NB4 (cell line): ENCODE data around the gene MGLL.

Experiments used
- MYC ChIP-seq: IDR thresholded peaks from 2 replicates; pipeline ENCODE4 v1.6.1; 2011; ENCODE audit warnings: low read depth, low read length
- POLR2A ChIP-seq: IDR thresholded peaks from 2 replicates; pipeline ENCODE4 v1.6.1; 2011; ENCODE audit warnings: mild to moderate bottlenecking; ENCODE audit not compliant: insufficient read length; ENCODE audit errors: extremely low read depth
- TF ChIP-seq, protein P1 (sequence below): IDR thresholded peaks from one replicate; pipeline ENCODE4 v1.5.1; 2012; ENCODE audit warnings: low read depth, low read length
- TF ChIP-seq, protein P2 (sequence below): IDR thresholded peaks from 2 replicates; pipeline ENCODE4 v1.6.1; 2011; ENCODE audit warnings: low read depth, low read length

DNA sequence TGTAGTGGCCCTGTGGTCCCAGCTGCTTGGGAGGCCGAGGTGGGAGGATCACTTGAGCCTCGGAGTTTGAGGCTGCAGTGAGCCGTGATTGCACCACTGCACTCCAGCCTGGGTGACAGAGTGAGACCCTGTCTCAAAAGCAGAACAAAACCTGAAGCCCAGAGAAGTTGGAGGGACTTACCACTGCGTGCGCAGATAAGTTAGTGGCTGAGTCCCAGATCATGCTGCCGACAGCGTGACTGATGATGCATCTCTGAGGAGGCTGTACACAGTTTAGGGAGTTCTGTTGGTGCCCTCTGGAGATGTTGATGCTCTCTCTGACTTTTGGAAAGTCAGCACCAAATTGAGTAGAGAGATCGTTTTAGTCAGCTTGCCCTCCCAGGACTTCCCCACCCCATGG lies 165.4 kb downstream of the MGLL start:
- TF ChIP-seq POLR2A = no peak
- TF ChIP-seq, protein P1, sequence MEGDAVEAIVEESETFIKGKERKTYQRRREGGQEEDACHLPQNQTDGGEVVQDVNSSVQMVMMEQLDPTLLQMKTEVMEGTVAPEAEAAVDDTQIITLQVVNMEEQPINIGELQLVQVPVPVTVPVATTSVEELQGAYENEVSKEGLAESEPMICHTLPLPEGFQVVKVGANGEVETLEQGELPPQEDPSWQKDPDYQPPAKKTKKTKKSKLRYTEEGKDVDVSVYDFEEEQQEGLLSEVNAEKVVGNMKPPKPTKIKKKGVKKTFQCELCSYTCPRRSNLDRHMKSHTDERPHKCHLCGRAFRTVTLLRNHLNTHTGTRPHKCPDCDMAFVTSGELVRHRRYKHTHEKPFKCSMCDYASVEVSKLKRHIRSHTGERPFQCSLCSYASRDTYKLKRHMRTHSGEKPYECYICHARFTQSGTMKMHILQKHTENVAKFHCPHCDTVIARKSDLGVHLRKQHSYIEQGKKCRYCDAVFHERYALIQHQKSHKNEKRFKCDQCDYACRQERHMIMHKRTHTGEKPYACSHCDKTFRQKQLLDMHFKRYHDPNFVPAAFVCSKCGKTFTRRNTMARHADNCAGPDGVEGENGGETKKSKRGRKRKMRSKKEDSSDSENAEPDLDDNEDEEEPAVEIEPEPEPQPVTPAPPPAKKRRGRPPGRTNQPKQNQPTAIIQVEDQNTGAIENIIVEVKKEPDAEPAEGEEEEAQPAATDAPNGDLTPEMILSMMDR = no peak
- TF ChIP-seq, protein P2, sequence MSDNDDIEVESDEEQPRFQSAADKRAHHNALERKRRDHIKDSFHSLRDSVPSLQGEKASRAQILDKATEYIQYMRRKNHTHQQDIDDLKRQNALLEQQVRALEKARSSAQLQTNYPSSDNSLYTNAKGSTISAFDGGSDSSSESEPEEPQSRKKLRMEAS = no peak
- no peak for TF ChIP-seq MYC
